Suprapubic skin (tissue), 4 donors: ENCODE measurements around the gene RIMBP2. TPM values are rescaled to one million over a fixed set of nuclear protein-coding genes. Genes with fewer than 3 reads are reported as not detected.
"Not testable (repeated sequence)": the region's sequence is repeated elsewhere in the genome, so short reads cannot be mapped to it uniquely, and the experiment has no call there.

Experiments
- DNase-seq, 2 donors: peaks; one replicate each; pipeline ENCODE4 v3.0.0-alpha.2; 2019; ENCODE audit warnings: low spot score in 2 of 2
- H3K27ac ChIP-seq: fragments of 200-600 bp; sonication (generic); one replicate; pipeline ENCODE4 v1.5.1; 2019
- H3K27me3 ChIP-seq: fragments of 200-600 bp; sonication (generic); one replicate; pipeline ENCODE4 v1.5.1; 2019
- H3K36me3 ChIP-seq: fragments of 200-600 bp; sonication (generic); one replicate; pipeline ENCODE4 v1.5.1; 2019
- H3K4me1 ChIP-seq: fragments of 200-600 bp; sonication (generic); one replicate; pipeline ENCODE4 v1.5.1; 2019
- H3K4me3 ChIP-seq: fragments of 200-600 bp; sonication (generic); one replicate; pipeline ENCODE4 v1.5.1; 2019; ENCODE audit warnings: mild to moderate bottlenecking
- H3K9me3 ChIP-seq: fragments of 200-600 bp; sonication (generic); one replicate; pipeline ENCODE4 v1.5.1; 2019
- EP300 ChIP-seq: sonication (generic); formaldehyde crosslinking; IDR thresholded peaks from one replicate; pipeline ENCODE4 v1.6.1; 2017; ENCODE audit warnings: antibody characterized with exemption
- POLR2A ChIP-seq, 2 donors: fragments of 450-650 bp; IDR thresholded peaks; one replicate each; pipeline ENCODE4 v1.6.1; 2017; ENCODE audit warnings: antibody characterized with exemption in 2 of 2, mild to moderate bottlenecking in 2 of 2, moderate library complexity in 2 of 2
- POLR2AphosphoS5 ChIP-seq, 3 donors: sonication (generic); formaldehyde crosslinking; IDR thresholded peaks; one replicate each; pipeline ENCODE4 v1.6.1; 2017; ENCODE audit warnings: antibody characterized with exemption in 3 of 3
- WGBS: methylation state at CpG from one replicate; pipeline ENCODE4 v1.1.5; 2018; 5-methylcytosine and 5-hydroxymethylcytosine counted together
- total RNA-seq, 4 donors: library from RNA; depleted of rRNA; stranded (reverse); fragments of >200 nt; gene quantifications; one replicate each; pipeline ENCODE4 v1.1.0, GENCODE V29; 2016
- TF ChIP-seq, protein P1 (sequence below), 2 donors: fragments of 200-600 bp in 1 of 2; fragments of 450-650 bp in 1 of 2; sonication (generic) in 1 of 2; IDR thresholded peaks; one replicate each; pipeline ENCODE4 v1.5.1; 2016 to 2019; ENCODE audit warnings: antibody characterized with exemption in 2 of 2, mild to moderate bottlenecking in 1 of 2, moderate library complexity in 1 of 2

RIMBP2 gene
- total RNA-seq, 4 donors from 2014 or later = 2.1 to 21.8 (median 3.0) TPM

DNA sequence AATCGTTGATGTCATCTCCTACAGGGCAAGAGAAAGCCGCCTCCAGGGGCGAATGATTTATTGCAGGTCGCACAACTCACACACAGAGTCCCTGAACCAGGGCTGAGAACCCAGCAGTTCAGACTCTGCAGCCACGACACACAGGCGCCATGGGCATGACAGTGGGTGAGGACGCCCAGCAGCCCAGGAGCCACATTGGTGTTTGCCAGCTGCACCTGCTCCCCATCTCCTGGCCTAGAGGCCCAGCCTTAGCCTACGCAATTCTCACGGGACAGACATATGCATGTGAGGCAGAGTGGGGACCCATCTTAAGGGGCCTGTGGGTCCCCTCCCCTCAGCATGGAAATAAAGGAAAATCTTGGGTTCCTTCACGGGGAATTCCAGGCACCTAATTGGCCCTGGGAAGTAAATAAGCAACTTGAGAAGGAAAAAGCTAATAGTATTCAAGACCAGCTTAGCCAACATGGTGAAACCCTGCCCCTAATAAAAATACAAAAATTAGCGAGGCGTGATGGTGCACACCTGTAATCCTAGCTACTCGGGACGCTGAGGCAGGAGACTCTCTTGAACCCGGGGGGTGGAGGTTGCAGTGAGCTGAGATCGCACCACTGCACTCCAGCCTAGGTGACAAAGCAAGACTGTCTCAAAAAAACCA, 69.3 kb downstream of the RIMBP2 start:
- Histone ChIP-seq H3K9me3 (no peaks in the 10 kb centered on the region), H3K27ac (no peak overlapping the region), H3K27me3 (no peaks in the 10 kb centered on the region), H3K4me1 (no peaks in the 10 kb centered on the region), H3K4me3 (no peak overlapping the region), H3K36me3 (no peaks in the 10 kb centered on the region)
- no peak for TF ChIP-seq POLR2AphosphoS5 (IDR thresholded peaks at IDR 0.05)
- peak in 1 of 2 donors; percentile 14 for DNase-seq
- 88% methylated on average over 16 of the region's 16 CpGs for WGBS

DNA sequence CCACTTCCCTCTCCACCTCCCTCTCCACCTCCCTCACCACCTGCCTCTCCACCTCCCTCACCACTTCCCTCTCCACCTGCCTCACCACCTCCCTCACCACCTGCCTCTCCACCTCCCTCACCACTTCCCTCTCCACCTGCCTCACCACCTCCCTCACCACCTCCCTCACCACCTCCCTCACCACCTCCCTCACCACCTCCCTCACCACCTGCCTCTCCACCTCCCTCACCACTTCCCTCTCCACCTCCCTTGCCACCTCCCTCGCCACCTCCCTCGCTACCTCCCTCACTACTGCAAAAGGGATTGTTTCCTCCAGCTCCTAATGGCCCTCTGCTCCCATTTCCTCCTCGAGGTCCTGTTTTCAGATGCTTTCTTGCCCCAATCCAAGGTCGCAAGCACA, 69.9 kb downstream of the RIMBP2 start:
- not testable (repeated sequence) for H3K27me3 ChIP-seq, H3K27ac ChIP-seq, H3K36me3 ChIP-seq, H3K9me3 ChIP-seq, H3K4me1 ChIP-seq, H3K4me3 ChIP-seq, DNase-seq
- WGBS = 71% methylated on average over 4 of the region's 4 CpGs

- Histone ChIP-seq H3K36me3 (no peaks in the 10 kb centered on the region), H3K4me1 (no peaks in the 10 kb centered on the region), H3K27ac (no peak overlapping the region), H3K9me3 (no peaks in the 10 kb centered on the region), H3K4me3 (no peak overlapping the region), H3K27me3 (no peaks in the 10 kb centered on the region)
- DNase-seq = no peak
- TF ChIP-seq POLR2AphosphoS5 (IDR thresholded peaks at IDR 0.05) (no peak), POLR2A (IDR thresholded peaks at IDR 0.05) (no peak), EP300 (no peak)
- TF ChIP-seq, protein P1, sequence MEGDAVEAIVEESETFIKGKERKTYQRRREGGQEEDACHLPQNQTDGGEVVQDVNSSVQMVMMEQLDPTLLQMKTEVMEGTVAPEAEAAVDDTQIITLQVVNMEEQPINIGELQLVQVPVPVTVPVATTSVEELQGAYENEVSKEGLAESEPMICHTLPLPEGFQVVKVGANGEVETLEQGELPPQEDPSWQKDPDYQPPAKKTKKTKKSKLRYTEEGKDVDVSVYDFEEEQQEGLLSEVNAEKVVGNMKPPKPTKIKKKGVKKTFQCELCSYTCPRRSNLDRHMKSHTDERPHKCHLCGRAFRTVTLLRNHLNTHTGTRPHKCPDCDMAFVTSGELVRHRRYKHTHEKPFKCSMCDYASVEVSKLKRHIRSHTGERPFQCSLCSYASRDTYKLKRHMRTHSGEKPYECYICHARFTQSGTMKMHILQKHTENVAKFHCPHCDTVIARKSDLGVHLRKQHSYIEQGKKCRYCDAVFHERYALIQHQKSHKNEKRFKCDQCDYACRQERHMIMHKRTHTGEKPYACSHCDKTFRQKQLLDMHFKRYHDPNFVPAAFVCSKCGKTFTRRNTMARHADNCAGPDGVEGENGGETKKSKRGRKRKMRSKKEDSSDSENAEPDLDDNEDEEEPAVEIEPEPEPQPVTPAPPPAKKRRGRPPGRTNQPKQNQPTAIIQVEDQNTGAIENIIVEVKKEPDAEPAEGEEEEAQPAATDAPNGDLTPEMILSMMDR (IDR thresholded peaks at IDR 0.05) = no peak
- WGBS = 55% methylated on average over 2 of the region's 2 CpGs
Measured at GRCh38 chr12:130645751-130646150, 70.3 kb downstream of the RIMBP2 start.

DNA sequence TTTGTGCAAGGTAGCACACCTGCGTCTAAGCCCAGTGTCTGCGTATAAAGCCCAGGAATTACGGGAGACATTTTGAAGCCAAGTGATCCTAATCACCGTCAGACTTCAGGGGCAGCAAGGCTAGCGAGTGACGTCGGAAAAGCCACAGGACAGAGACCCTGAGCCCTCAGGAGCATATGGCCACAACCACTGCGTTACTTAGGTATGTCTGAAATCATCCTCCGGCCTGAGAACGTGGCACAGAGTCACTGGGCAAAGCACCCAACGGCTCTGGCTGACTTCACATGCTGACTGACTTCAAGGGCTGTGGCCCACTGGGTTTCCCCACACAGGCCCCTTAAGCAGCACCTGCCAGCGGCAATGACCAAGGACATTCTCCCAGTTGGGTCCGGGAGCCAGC, 71.5 kb downstream of the RIMBP2 start:
- H3K36me3 ChIP-seq = no peaks in the 10 kb centered on the region
- 94% methylated on average over 12 of the region's 13 CpGs for WGBS
- no peaks in the 10 kb centered on the region for H3K27me3 ChIP-seq
- no peaks in the 10 kb centered on the region for H3K9me3 ChIP-seq
- no peak overlapping the region for H3K4me3 ChIP-seq
- H3K27ac ChIP-seq = no peak overlapping the region
- peak in 1 of 2 donors; percentile 22 for DNase-seq
- no peaks in the 10 kb centered on the region for H3K4me1 ChIP-seq
- TF ChIP-seq, protein P1 (IDR thresholded peaks at IDR 0.05) = no peak
- TF ChIP-seq POLR2A (IDR thresholded peaks at IDR 0.05) = no peak
- TF ChIP-seq EP300 = no peak
- no peak for TF ChIP-seq POLR2AphosphoS5 (IDR thresholded peaks at IDR 0.05)

DNA sequence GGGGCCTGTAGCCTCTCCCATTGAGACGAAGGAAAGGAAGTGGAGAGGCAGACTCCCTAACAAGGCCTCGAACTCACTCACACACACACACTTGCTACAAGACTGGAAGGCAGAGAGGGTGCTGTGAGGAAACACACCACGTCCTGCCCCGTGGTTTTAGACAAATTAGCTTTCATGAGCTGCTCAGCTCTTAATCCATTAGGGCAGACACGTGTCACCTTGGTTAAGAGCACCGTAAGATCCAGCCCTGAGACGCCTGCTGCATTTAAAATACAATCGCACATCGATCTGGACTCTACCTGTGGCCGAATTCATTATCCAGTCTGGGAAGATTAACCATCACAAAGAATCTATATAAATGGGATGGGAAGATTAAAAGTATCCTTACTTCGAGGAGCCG, 72.0 kb downstream of the RIMBP2 start:
- H3K9me3 ChIP-seq = no peaks in the 10 kb centered on the region
- 82% methylated on average over 12 of the region's 12 CpGs for WGBS
- H3K4me3 ChIP-seq = no peak overlapping the region
- H3K36me3 ChIP-seq = no peaks in the 10 kb centered on the region
- H3K27me3 ChIP-seq = no peaks in the 10 kb centered on the region
- H3K27ac ChIP-seq = no peak overlapping the region
- peak in 1 of 2 donors; percentile 13 for DNase-seq
- TF ChIP-seq, protein P1 (IDR thresholded peaks at IDR 0.05) = no peak
- no peak for TF ChIP-seq POLR2A (IDR thresholded peaks at IDR 0.05)
- no peak for TF ChIP-seq EP300
- no peak for TF ChIP-seq POLR2AphosphoS5 (IDR thresholded peaks at IDR 0.05)
- no peaks in the 10 kb centered on the region for H3K4me1 ChIP-seq

- DNase-seq = peak in 1 of 2 donors; percentile 28
- Histone ChIP-seq H3K9me3 (no peaks in the 10 kb centered on the region), H3K4me3 (no peak overlapping the region), H3K27me3 (no peaks in the 10 kb centered on the region), H3K27ac (no peak overlapping the region), H3K4me1 (no peaks in the 10 kb centered on the region), H3K36me3 (no peaks in the 10 kb centered on the region)
- WGBS = 75% methylated on average over 9 of the region's 15 CpGs
- TF ChIP-seq POLR2AphosphoS5 (IDR thresholded peaks at IDR 0.05) (no peak), POLR2A (IDR thresholded peaks at IDR 0.05) (no peak), EP300 (no peak)
- TF ChIP-seq, protein P1 (IDR thresholded peaks at IDR 0.05) = no peak
Measured at GRCh38 chr12:130642856-130643255, 73.2 kb downstream of the RIMBP2 start.
